PC-3 (cell line): ENCODE data around the gene GALNTL6.

ENCODE experiments used
- EZH2 ChIP-seq: fragments of 300-600 bp; sonication (generic); IDR thresholded peaks from one replicate; pipeline ENCODE4 v1.6.1; 2017; ENCODE audit warnings: antibody characterized with exemption, mild to moderate bottlenecking, low read length; ENCODE audit not compliant: unreplicated experiment
- EZH2phosphoT487 ChIP-seq: fragments of 300-600 bp; sonication (generic); IDR thresholded peaks from 2 replicates; pipeline ENCODE4 v1.6.1; 2018; ENCODE audit warnings: mild to moderate bottlenecking, antibody characterized with exemption, low read length, borderline replicate concordance
- TF ChIP-seq, protein P1 (sequence below): fragments of 300-600 bp; sonication (generic); conservative IDR thresholded peaks from 2 replicates; pipeline ENCODE4 v1.5.1; 2017; ENCODE audit warnings: antibody characterized with exemption, low read depth, mild to moderate bottlenecking, low read length

DNA sequence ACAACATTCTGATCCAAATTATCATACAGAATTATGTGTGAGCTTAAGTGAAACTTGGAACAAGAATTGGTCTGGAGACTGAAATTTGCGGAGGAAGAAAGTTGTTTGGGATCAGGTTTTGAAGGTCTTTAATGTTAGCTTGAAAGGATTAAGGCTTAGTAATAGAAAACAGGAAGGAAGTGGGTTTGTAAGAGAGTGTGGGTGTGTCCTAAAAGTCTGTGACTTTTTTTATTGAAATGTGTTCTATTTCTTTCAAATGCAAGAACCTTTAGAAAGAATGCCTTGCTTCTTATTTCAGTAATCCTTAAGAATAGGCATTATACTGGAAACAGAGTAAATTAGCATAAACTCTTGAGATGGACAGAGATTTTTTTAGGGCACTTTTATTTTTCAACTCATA is 198.0 kb downstream of the GALNTL6 start:
- TF ChIP-seq, protein P1, sequence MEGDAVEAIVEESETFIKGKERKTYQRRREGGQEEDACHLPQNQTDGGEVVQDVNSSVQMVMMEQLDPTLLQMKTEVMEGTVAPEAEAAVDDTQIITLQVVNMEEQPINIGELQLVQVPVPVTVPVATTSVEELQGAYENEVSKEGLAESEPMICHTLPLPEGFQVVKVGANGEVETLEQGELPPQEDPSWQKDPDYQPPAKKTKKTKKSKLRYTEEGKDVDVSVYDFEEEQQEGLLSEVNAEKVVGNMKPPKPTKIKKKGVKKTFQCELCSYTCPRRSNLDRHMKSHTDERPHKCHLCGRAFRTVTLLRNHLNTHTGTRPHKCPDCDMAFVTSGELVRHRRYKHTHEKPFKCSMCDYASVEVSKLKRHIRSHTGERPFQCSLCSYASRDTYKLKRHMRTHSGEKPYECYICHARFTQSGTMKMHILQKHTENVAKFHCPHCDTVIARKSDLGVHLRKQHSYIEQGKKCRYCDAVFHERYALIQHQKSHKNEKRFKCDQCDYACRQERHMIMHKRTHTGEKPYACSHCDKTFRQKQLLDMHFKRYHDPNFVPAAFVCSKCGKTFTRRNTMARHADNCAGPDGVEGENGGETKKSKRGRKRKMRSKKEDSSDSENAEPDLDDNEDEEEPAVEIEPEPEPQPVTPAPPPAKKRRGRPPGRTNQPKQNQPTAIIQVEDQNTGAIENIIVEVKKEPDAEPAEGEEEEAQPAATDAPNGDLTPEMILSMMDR, result no peak
- no peak for TF ChIP-seq EZH2
- TF ChIP-seq EZH2phosphoT487, result no peak
